ENCODE measurements around the gene FGD6. TPM values are rescaled to one million over a fixed set of nuclear protein-coding genes. Genes with fewer than 3 reads are reported as not detected.
A peak's percentile ranks its signal among the peaks of the same experiment; 100 is the strongest.

Gene FGD6
- total and polyA plus RNA-seq, 2 experiments from 2014 or later, result 12.9 to 32.4 TPM

GRCh38 chr12:95143621-95144205 is 73.6 kb downstream of the FGD6 start:
- no peaks in the 10 kb centered on the region for H3F3A ChIP-seq (replicated peaks; ENCODE audit: low read depth)
- peak overlapping the region; percentile 61 for H3K27ac Mint-ChIP-seq
- ATAC-seq (peak; percentile 32; the same call in 1 of the 3 replicates), DNase-seq (ENCODE audit: low spot score) (peak; percentile 28)
- TF ChIP-seq ZNF462 (CRISPR knock-in tag; IDR thresholded peaks at IDR 0.05), result no peak
- 0 out of 2 replicates have a peak, but pooled peaks cover 5% of the 10 kb centered on the region for H3K36me3 ChIP-seq (ENCODE audit: insufficient read depth)
- no peaks in the 10 kb centered on the region for H3K9me2 ChIP-seq (ENCODE audit: insufficient read depth)
- no peaks in the 10 kb centered on the region for H4K20me1 ChIP-seq (replicated peaks; ENCODE audit: insufficient read depth)
- no peak overlapping the region for H3K4me2 ChIP-seq
- no peak overlapping the region for H3K27ac ChIP-seq (ENCODE audit: low read depth)
- H3K27me3 Mint-ChIP-seq (ENCODE audit: insufficient read depth, low read depth, poor library complexity), result peaks cover 1% of the 10 kb centered on the region
- no peaks in the 10 kb centered on the region for H3K79me2 ChIP-seq (replicated peaks; ENCODE audit: insufficient read depth)
- H3K9me3 Mint-ChIP-seq, result peaks cover 5% of the 10 kb centered on the region; the same call in 2 of the 3 replicates
- peaks cover 33% of the 10 kb centered on the region for H3K36me3 Mint-ChIP-seq (ENCODE audit: low read depth)
- no peak overlapping the region for H3K4me3 Mint-ChIP-seq
- H3K4me1 Mint-ChIP-seq, result peaks cover 23% of the 10 kb centered on the region
- no peak overlapping the region for H3K4me3 ChIP-seq
- H3K4me1 ChIP-seq (ENCODE audit: insufficient read depth), result no peaks in the 10 kb centered on the region; the same call in 1 of the 2 replicates
- no peak overlapping the region for H2AFZ ChIP-seq
- H3K27me3 ChIP-seq (ENCODE audit: insufficient read depth), result no peaks in the 10 kb centered on the region

GRCh38 chr12:95142431-95143151 is 74.7 kb downstream of the FGD6 start:
- Mint-ChIP-seq H3K27ac (0 out of 2 replicates have a peak overlapping the region, but pooled peaks have one; percentile 30), H3K4me1 (peaks cover 19% of the 10 kb centered on the region), H3K9me3 (no peaks in the 10 kb centered on the region), H3K36me3 (ENCODE audit: low read depth) (peaks cover 35% of the 10 kb centered on the region), H3K27me3 (ENCODE audit: insufficient read depth, low read depth, poor library complexity) (peaks cover 1% of the 10 kb centered on the region), H3K4me3 (no peak overlapping the region)
- H4K20me1 ChIP-seq (replicated peaks; ENCODE audit: insufficient read depth), result no peaks in the 10 kb centered on the region
- H2AFZ ChIP-seq, result no peak overlapping the region
- H3K4me1 ChIP-seq (ENCODE audit: insufficient read depth), result no peaks in the 10 kb centered on the region; the same call in 1 of the 2 replicates
- H3K4me3 ChIP-seq, result no peak overlapping the region
- H3K9me2 ChIP-seq (ENCODE audit: insufficient read depth), result no peaks in the 10 kb centered on the region
- H3F3A ChIP-seq (replicated peaks; ENCODE audit: low read depth), result no peaks in the 10 kb centered on the region
- H3K27ac ChIP-seq (ENCODE audit: low read depth), result no peak overlapping the region
- DNase-seq (ENCODE audit: low spot score) (no peak), ATAC-seq (no peak)
- H3K4me2 ChIP-seq, result no peak overlapping the region
- no peaks in the 10 kb centered on the region for H3K27me3 ChIP-seq (ENCODE audit: insufficient read depth)
- H3K36me3 ChIP-seq (ENCODE audit: insufficient read depth), result 0 out of 2 replicates have a peak, but pooled peaks cover 10% of the 10 kb centered on the region
- TF ChIP-seq CTCF (conservative IDR thresholded peaks at IDR 0.05; ENCODE audit: low read depth in 2 of 2), result no peak
- TF ChIP-seq REST (IDR thresholded peaks at IDR 0.05; ENCODE audit: unreplicated experiment), result no peak
- TF ChIP-seq ETS1 (IDR thresholded peaks at IDR 0.05), result no peak
- no peaks in the 10 kb centered on the region for H3K79me2 ChIP-seq (replicated peaks; ENCODE audit: insufficient read depth)
